Epithelial cell of proximal tubule (primary cell): ENCODE measurements around the gene NR0B2. TPM values are rescaled to one million over a fixed set of nuclear protein-coding genes. Genes with fewer than 3 reads are reported as not detected.

Experiments
- DNase-seq: peaks from one replicate; pipeline ENCODE4 v3.0.0-alpha.2; 2011; ENCODE audit warnings: low read depth
- H3K4me3 ChIP-seq: 2 replicates; pipeline ENCODE4 v1.5.1; 2011; ENCODE audit warnings: low read depth, mild to moderate bottlenecking, low read length
- total RNA-seq: library from RNA; depleted of rRNA; stranded (reverse); fragments of >200 nt; gene quantifications from 2 replicates; pipeline ENCODE4 v1.2.3, GENCODE V29; 2015
- TF ChIP-seq, protein P1 (sequence below): conservative IDR thresholded peaks from 2 replicates; pipeline ENCODE4 v1.5.1; 2012; ENCODE audit warnings: low read depth, mild to moderate bottlenecking, low read length

Gene NR0B2
- total RNA-seq, 1 donor from 2014 or later: not detected

DNA sequence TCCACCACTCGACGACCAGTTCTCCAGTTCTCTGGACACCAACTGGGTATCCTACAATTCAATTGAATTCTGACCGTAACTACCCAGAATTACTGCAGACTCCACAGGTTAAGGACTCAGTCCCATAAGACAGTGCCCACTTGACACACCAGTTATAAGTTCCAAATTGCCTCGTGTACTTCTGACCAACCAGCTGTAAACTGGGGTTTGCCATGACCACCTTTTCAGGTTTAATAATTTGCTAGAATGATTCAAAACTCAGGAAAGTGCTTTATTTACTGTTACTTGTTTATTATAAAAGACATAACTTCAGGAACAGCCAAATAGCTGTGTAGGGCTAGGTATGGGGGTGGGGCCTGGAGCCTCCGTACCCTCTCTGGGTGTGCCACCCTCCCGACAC is 23.0 kb upstream of the NR0B2 start:
- DNase-seq: no peak
- H3K4me3 ChIP-seq: no peak overlapping the region
- TF ChIP-seq, protein P1, sequence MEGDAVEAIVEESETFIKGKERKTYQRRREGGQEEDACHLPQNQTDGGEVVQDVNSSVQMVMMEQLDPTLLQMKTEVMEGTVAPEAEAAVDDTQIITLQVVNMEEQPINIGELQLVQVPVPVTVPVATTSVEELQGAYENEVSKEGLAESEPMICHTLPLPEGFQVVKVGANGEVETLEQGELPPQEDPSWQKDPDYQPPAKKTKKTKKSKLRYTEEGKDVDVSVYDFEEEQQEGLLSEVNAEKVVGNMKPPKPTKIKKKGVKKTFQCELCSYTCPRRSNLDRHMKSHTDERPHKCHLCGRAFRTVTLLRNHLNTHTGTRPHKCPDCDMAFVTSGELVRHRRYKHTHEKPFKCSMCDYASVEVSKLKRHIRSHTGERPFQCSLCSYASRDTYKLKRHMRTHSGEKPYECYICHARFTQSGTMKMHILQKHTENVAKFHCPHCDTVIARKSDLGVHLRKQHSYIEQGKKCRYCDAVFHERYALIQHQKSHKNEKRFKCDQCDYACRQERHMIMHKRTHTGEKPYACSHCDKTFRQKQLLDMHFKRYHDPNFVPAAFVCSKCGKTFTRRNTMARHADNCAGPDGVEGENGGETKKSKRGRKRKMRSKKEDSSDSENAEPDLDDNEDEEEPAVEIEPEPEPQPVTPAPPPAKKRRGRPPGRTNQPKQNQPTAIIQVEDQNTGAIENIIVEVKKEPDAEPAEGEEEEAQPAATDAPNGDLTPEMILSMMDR: no peak

DNA sequence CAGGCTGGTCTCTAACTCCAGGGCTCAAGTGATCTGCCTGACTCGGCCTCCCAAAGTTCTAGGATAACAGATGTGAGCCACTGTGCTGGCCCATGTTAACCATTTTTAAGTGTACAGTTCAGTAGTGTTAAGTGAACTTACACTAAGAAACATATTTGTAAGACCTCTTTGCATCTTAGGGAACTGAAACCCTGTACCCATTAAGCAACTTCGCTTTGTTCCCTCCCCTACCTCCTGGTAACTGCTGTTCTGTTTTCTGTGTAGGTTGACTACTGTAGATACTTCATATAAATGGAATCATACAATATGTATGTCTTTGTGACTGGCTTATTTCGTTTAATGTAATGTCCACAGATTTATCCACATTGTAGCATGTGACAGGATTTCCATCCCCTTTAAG is 18.8 kb upstream of the NR0B2 start:
- TF ChIP-seq, protein P1: no peak
- no peak for DNase-seq
- no peak overlapping the region for H3K4me3 ChIP-seq

DNA sequence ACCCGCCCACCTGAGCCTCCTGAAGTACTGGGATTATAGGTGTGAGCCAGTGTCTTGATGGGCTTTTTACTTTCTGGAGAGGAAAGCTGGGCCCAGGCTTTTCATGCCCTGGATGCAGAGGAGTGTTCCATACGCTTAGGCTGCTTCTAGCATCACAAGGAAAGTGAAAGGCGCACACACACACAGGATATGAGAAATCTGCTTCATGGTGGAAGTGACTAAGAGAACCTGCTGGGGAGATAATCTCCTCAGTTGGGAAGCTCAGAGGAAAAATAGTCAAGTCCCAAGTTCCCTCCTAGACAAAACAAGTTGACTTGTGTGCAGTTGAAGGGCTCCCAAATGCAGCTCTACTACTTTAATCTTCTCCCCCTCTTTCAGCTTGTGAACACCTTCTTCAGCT is 9.9 kb upstream of the NR0B2 start:
- no peak overlapping the region for H3K4me3 ChIP-seq
- DNase-seq: no peak
- TF ChIP-seq, protein P1: no peak

DNA sequence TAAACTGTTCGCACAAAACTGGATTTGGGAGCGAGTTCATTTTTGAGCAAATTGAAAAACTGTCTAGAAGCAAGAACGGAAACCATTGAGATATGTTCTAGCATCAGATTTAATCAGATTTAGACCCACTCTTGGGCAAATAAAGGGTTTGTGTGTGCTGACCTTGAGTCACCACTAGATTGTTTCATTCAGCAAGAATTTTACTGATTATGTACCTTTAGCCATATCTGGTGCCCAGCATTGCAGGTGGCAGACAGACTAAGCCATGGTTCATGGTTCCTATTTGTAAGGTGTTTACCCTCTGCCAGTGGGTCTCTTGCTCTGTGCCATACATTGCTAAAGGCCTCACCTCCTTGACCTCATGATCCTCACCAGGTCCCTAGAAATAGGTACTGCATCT is 9.1 kb upstream of the NR0B2 start:
- no peak for DNase-seq

DNA sequence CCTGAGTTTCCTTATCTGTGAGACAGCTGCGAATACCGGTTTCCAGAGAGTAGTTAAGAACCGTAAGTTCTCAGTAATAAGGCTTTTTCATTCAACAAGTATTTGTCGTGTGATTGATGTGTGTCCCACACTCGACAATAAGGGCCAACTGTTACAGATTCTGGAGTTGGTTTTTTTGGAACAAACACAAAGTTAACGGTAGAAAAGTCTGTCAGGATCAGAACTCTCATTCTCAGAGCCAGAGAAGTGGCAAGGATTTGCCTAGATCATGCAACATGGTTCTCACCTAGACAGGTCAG is 8.6 kb upstream of the NR0B2 start:
- DNase-seq: no peak
- TF ChIP-seq, protein P1: no peak

More for the DNA sequence above, 9.1 kb upstream of the NR0B2 start:
- TF ChIP-seq, protein P1: no peak
- H3K4me3 ChIP-seq: peak overlapping the region; percentile 81

DNA sequence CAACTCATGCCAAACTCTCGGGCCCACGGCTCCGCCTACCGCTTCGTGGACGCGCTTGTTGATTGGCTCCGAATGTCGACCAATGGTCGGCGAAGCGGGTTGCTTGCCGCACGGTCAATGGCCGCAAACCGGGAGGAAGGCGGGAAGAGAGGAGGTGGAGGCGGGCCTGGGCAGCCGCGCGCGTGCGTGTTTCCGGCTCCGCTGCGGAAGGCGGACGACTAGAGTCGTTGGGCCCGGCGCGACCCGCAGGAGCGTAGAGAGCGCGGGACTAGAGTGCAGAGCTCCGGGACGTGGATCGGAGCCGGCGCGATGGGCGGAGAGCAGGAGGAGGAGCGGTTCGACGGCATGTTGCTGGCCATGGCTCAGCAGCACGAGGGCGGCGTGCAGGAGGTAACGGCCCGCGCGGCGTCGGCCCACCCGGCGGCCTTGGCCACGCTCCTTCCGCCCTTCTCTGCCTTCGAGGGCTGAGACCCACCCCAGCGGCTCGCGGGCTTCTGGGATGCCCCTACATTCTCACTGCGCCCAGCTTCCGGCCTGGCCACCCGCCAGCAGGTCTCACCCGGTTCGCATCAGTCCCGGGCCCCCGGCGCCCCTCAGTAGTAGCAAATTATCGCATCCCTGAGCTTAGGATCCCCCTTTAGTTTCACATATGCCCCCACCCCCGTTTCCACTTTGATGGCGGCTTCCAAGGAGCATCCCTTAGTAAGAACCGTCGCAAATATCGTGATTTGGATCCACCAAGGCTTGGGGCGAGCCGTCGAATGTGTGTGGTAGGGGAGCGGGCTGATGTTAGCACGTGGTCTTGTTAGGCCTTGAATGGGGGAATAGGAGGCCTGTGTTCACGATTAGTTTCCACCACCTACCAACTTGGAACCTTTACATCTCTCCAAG is 8.0 kb upstream of the NR0B2 start, which contains the start of gene NUDC:
NUDC (plus strand) TSS at position 204 of the 891 bp plus-strand sequence; CDS start at position 310, 106 bp downstream.
- peak; percentile 72 for DNase-seq
- TF ChIP-seq, protein P1: no peak
- H3K4me3 ChIP-seq: peak within 1 kb of the TSS; percentile 81

More for the DNA sequence above, 8.6 kb upstream of the NR0B2 start:
- peak overlapping the region; percentile 81 for H3K4me3 ChIP-seq

DNA sequence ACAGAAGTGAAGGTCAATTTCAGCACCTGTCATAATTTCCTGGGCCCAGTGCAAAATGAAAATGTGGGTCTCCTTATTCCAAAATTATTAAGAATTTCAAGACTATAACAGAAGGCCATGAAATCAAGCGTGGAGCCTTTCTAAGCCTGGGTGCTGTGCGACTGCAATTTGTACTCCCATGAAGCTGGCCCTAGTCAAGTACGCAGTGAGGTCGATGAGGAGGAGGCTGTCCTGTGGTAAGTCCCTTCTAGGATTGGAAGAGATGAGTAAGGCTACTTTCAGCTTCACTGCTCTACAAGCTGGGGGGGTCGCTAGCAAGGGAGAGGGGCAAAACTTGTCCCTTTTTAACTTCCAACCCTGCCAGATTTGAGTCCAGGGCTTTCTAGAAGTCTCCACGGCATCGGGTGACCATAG is 7.4 kb upstream of the NR0B2 start:
- DNase-seq: no peak
- H3K4me3 ChIP-seq: peak overlapping the region; percentile 81
- TF ChIP-seq, protein P1: no peak
